Measurements from ENCODE around the gene MEIS1.

DNA sequence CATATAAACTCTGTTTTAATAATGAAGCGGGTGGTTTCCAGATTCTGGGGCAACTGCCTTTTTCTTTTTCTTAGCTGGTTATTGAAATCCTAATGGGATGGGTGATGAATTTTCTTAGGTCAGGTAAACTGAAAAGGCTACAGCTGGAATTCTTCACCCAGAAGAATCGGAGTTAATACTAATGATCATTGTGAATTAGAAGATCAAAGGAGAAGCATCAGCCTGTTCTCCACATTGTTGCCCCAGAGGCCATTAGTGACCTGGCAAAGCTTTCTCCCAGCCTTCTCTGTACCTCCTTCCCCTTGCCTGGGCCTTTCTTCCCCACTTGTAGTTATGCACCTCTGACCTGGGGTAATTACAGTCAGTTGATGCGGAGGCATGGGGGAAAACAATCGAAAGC is 82.8 kb downstream of the MEIS1 start:
- TF ChIP-seq POLR2A (IDR thresholded peaks at IDR 0.05; ENCODE audit: low read depth, low read length) (no peak), CTCF (IDR thresholded peaks at IDR 0.05; ENCODE audit: extremely low read depth in 1 of 2, insufficient read depth in 1 of 2, low read depth in 1 of 2, low read length in 2 of 2) (no peak), POLR2AphosphoS5 (IDR thresholded peaks at IDR 0.05; ENCODE audit: insufficient read depth, low read depth, low read length) (no peak), MYC (IDR thresholded peaks at IDR 0.05; ENCODE audit: low read depth, low read length) (no peak), MAX (IDR thresholded peaks at IDR 0.05; ENCODE audit: insufficient read depth, insufficient read length) (no peak), EZH2 (IDR thresholded peaks at IDR 0.05; ENCODE audit: borderline replicate concordance, low read depth, low read length, severe bottlenecking) (no peak), GATA2 (IDR thresholded peaks at IDR 0.05; ENCODE audit: insufficient read depth, insufficient read length, low read depth, low read length) (no peak)

Data from endothelial cell of umbilical vein (primary cell).